WTC11 (cell line): ENCODE data around the gene NAA11. TPM values are rescaled to one million over a fixed set of nuclear protein-coding genes. Genes with fewer than 3 reads are reported as not detected.

Experiments used
- ATAC-seq: fragments of 200-7000 bp; cut with Tn5 transposase; 2 replicates; pipeline ENCODE4 v1.10.0; 2021; ENCODE audit warnings: mild to moderate bottlenecking, moderate library complexity
- CTCF ChIA-PET: fragments of 300-600 bp; sonication (Branson Sonifier 250); formaldehyde crosslinking; loops from one replicate; lab custom pipeline; 2021; ENCODE audit warnings: antibody characterized with exemption; lab: Charles Lee
- POLR2A ChIA-PET: fragments of 350-600 bp; sonication (Branson Sonifier 250); formaldehyde crosslinking; loops from one replicate; lab custom pipeline; 2021; ENCODE audit warnings: antibody characterized with exemption; lab: Charles Lee
- DNase-seq: peaks from one replicate; pipeline ENCODE4 v3.0.0; 2021; ENCODE audit warnings: low spot score
- H3K27ac Mint-ChIP-seq: 2 replicates; pipeline ENCODE4 v1.8.0; 2021; ENCODE audit warnings: mixed read lengths
- H3K27me3 Mint-ChIP-seq: 2 replicates; pipeline ENCODE4 v1.8.0; 2021; ENCODE audit warnings: low read depth, mild to moderate bottlenecking, moderate library complexity, mixed read lengths
- H3K36me3 Mint-ChIP-seq: 2 replicates; pipeline ENCODE4 v1.8.0; 2021; ENCODE audit warnings: mixed read lengths
- H3K4me1 Mint-ChIP-seq: 2 replicates; pipeline ENCODE4 v1.8.0; 2022; ENCODE audit warnings: mixed read lengths
- H3K4me3 Mint-ChIP-seq: 2 replicates; pipeline ENCODE4 v1.8.0; 2021; ENCODE audit warnings: mild to moderate bottlenecking, moderate library complexity, mixed read lengths
- H3K9me3 Mint-ChIP-seq: 2 replicates; pipeline ENCODE4 v1.8.0; 2021; ENCODE audit warnings: mixed read lengths
- AFF4 ChIP-seq: sonication (generic); formaldehyde crosslinking; IDR thresholded peaks from 2 replicates; pipeline ENCODE4 v1.8.1; 2023; ENCODE audit warnings: mild to moderate bottlenecking, missing genetic modification reagents, borderline replicate concordance
- CREB1 ChIP-seq: sonication (generic); formaldehyde crosslinking; IDR thresholded peaks from 2 replicates; pipeline ENCODE4 v1.8.0; 2023; ENCODE audit warnings: mild to moderate bottlenecking, missing genetic modification reagents
- E2F1 ChIP-seq: sonication (generic); formaldehyde crosslinking; IDR thresholded peaks from 2 replicates; pipeline ENCODE4 v1.8.0; 2022; ENCODE audit warnings: mild to moderate bottlenecking, missing genetic modification reagents
- FOXK1 ChIP-seq: sonication (generic); formaldehyde crosslinking; IDR thresholded peaks from 2 replicates; pipeline ENCODE4 v1.8.0; 2022; ENCODE audit warnings: mild to moderate bottlenecking, moderate library complexity, missing genetic modification reagents
- GABPB1 ChIP-seq: sonication (generic); formaldehyde crosslinking; IDR thresholded peaks from 2 replicates; pipeline ENCODE4 v1.8.1; 2023; ENCODE audit warnings: mild to moderate bottlenecking, missing genetic modification reagents
- HMGA2 ChIP-seq: fragments of 250-450 bp; sonication (Bioruptor Pico); IDR thresholded peaks from 2 replicates; pipeline ENCODE4 v1.4.0; 2021; ENCODE audit warnings: mild to moderate bottlenecking, moderate library complexity
- MYBL2 ChIP-seq: sonication (generic); formaldehyde crosslinking; IDR thresholded peaks from 2 replicates; pipeline ENCODE4 v1.8.1; 2023; ENCODE audit warnings: mild to moderate bottlenecking, moderate library complexity, missing genetic modification reagents
- NFATC4 ChIP-seq: fragments of 250-450 bp; sonication (Bioruptor Pico); IDR thresholded peaks from 2 replicates; pipeline ENCODE4 v1.9.0; 2021; ENCODE audit warnings: mild to moderate bottlenecking
- NFYB ChIP-seq: sonication (generic); formaldehyde crosslinking; conservative IDR thresholded peaks from 2 replicates; pipeline ENCODE4 v1.8.0; 2022; ENCODE audit warnings: low read depth, missing genetic modification reagents
- NR3C1 ChIP-seq: sonication (generic); formaldehyde crosslinking; conservative IDR thresholded peaks from 2 replicates; pipeline ENCODE4 v1.8.1; 2023; ENCODE audit warnings: low read depth, mild to moderate bottlenecking, missing genetic modification reagents
- SMAD4 ChIP-seq: sonication (generic); formaldehyde crosslinking; IDR thresholded peaks from 2 replicates; pipeline ENCODE4 v1.8.0; 2022; ENCODE audit warnings: mild to moderate bottlenecking, missing genetic modification reagents
- SOX15 ChIP-seq: fragments of 250-450 bp; sonication (Bioruptor Pico); IDR thresholded peaks from 2 replicates; pipeline ENCODE4 v1.9.0; 2021; ENCODE audit warnings: mild to moderate bottlenecking
- SP1 ChIP-seq: sonication (generic); formaldehyde crosslinking; conservative IDR thresholded peaks from 2 replicates; pipeline ENCODE4 v1.8.1; 2022; ENCODE audit warnings: missing genetic modification reagents
- ZMAT4 ChIP-seq: fragments of 250-450 bp; sonication (Bioruptor Pico); IDR thresholded peaks from 2 replicates; pipeline ENCODE4 v1.9.0; 2021; ENCODE audit warnings: mild to moderate bottlenecking
- total RNA-seq: library from RNA; stranded (reverse); gene quantifications from 3 replicates; pipeline ENCODE4 v1.2.3, GENCODE V29; 2021
- TF ChIP-seq, protein P1 (sequence below): sonication (generic); formaldehyde crosslinking; IDR thresholded peaks from 2 replicates; pipeline ENCODE4 v1.8.0; 2023; ENCODE audit warnings: missing genetic modification reagents, mild to moderate bottlenecking, borderline replicate concordance
- TF ChIP-seq, protein P2 (sequence below): sonication (generic); formaldehyde crosslinking; IDR thresholded peaks from 2 replicates; pipeline ENCODE4 v1.8.0; 2023; ENCODE audit warnings: missing genetic modification reagents
- TF ChIP-seq, protein P3 (sequence below): sonication (generic); formaldehyde crosslinking; IDR thresholded peaks from 2 replicates; pipeline ENCODE4 v1.8.0; 2023; ENCODE audit warnings: mild to moderate bottlenecking, missing genetic modification reagents
- TF ChIP-seq, protein P4 (sequence below): sonication (generic); formaldehyde crosslinking; IDR thresholded peaks from 2 replicates; pipeline ENCODE4 v1.8.1; 2023; ENCODE audit warnings: mild to moderate bottlenecking, missing genetic modification reagents, moderate library complexity

The NAA11 gene
- total RNA-seq, 1 experiment from 2014 or later, result not detected

DNA sequence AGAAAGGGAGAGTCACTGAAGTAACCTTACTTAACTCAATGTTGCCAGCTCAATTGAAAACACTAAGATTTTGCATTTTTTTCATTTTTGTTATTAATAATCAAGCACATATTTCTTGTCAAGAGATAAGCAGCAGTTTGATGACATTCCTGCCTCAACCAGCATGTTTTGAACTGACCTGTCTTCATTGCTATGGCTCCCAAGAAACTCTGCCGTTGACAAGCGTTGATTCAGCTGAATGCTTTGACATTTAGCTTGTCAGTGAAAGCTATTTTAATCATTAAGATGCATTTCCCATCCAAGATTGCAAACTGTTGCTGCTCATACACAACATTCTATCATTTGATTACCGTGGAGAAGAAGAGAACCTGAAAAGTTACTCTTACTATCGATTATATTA, 5.9 kb downstream of the NAA11 start:
- no peak for ATAC-seq
- no peaks in the 10 kb centered on the region for H3K36me3 Mint-ChIP-seq
- TF ChIP-seq, protein P1, sequence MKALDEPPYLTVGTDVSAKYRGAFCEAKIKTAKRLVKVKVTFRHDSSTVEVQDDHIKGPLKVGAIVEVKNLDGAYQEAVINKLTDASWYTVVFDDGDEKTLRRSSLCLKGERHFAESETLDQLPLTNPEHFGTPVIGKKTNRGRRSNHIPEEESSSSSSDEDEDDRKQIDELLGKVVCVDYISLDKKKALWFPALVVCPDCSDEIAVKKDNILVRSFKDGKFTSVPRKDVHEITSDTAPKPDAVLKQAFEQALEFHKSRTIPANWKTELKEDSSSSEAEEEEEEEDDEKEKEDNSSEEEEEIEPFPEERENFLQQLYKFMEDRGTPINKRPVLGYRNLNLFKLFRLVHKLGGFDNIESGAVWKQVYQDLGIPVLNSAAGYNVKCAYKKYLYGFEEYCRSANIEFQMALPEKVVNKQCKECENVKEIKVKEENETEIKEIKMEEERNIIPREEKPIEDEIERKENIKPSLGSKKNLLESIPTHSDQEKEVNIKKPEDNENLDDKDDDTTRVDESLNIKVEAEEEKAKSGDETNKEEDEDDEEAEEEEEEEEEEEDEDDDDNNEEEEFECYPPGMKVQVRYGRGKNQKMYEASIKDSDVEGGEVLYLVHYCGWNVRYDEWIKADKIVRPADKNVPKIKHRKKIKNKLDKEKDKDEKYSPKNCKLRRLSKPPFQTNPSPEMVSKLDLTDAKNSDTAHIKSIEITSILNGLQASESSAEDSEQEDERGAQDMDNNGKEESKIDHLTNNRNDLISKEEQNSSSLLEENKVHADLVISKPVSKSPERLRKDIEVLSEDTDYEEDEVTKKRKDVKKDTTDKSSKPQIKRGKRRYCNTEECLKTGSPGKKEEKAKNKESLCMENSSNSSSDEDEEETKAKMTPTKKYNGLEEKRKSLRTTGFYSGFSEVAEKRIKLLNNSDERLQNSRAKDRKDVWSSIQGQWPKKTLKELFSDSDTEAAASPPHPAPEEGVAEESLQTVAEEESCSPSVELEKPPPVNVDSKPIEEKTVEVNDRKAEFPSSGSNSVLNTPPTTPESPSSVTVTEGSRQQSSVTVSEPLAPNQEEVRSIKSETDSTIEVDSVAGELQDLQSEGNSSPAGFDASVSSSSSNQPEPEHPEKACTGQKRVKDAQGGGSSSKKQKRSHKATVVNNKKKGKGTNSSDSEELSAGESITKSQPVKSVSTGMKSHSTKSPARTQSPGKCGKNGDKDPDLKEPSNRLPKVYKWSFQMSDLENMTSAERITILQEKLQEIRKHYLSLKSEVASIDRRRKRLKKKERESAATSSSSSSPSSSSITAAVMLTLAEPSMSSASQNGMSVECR (CRISPR knock-in tag), result no peak
- TF ChIP-seq CREB1 (CRISPR knock-in tag) (no peak), NFYB (CRISPR knock-in tag) (no peak), MYBL2 (no peak), SOX15 (CRISPR knock-in tag) (no peak), E2F1 (no peak), GABPB1 (no peak)
- TF ChIP-seq, all 79 proteins: peak for 0
- H3K9me3 Mint-ChIP-seq, result peaks cover 4% of the 10 kb centered on the region; the same call in 1 of the 2 replicates
- H3K4me3 Mint-ChIP-seq, result no peak overlapping the region
- H3K4me1 Mint-ChIP-seq, result no peaks in the 10 kb centered on the region
- no peaks in the 10 kb centered on the region for H3K27me3 Mint-ChIP-seq
- POLR2A ChIA-PET, result interaction anchor here (0.5 kb wide), 1 partner anchor 32 kb away, joined by 3 read pairs; no protein-coding TSS in a partner anchor
- CTCF ChIA-PET, result no interaction called here
- H3K27ac Mint-ChIP-seq, result no peak overlapping the region
- DNase-seq, result no peak

- CTCF ChIA-PET, result no interaction called here
- Mint-ChIP-seq H3K27me3 (no peaks in the 10 kb centered on the region), H3K27ac (no peak overlapping the region), H3K36me3 (no peaks in the 10 kb centered on the region), H3K4me1 (no peaks in the 10 kb centered on the region), H3K9me3 (no peaks in the 10 kb centered on the region), H3K4me3 (no peak overlapping the region)
- no peak for TF ChIP-seq NFATC4 (CRISPR knock-in tag)
- no peak for TF ChIP-seq NR3C1 (CRISPR knock-in tag)
- TF ChIP-seq, protein P2, sequence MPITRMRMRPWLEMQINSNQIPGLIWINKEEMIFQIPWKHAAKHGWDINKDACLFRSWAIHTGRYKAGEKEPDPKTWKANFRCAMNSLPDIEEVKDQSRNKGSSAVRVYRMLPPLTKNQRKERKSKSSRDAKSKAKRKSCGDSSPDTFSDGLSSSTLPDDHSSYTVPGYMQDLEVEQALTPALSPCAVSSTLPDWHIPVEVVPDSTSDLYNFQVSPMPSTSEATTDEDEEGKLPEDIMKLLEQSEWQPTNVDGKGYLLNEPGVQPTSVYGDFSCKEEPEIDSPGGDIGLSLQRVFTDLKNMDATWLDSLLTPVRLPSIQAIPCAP (CRISPR knock-in tag), result no peak
- TF ChIP-seq SMAD4, result no peak
- no peak for TF ChIP-seq HMGA2 (CRISPR knock-in tag)
- no peak for TF ChIP-seq FOXK1
- TF ChIP-seq, protein P3, sequence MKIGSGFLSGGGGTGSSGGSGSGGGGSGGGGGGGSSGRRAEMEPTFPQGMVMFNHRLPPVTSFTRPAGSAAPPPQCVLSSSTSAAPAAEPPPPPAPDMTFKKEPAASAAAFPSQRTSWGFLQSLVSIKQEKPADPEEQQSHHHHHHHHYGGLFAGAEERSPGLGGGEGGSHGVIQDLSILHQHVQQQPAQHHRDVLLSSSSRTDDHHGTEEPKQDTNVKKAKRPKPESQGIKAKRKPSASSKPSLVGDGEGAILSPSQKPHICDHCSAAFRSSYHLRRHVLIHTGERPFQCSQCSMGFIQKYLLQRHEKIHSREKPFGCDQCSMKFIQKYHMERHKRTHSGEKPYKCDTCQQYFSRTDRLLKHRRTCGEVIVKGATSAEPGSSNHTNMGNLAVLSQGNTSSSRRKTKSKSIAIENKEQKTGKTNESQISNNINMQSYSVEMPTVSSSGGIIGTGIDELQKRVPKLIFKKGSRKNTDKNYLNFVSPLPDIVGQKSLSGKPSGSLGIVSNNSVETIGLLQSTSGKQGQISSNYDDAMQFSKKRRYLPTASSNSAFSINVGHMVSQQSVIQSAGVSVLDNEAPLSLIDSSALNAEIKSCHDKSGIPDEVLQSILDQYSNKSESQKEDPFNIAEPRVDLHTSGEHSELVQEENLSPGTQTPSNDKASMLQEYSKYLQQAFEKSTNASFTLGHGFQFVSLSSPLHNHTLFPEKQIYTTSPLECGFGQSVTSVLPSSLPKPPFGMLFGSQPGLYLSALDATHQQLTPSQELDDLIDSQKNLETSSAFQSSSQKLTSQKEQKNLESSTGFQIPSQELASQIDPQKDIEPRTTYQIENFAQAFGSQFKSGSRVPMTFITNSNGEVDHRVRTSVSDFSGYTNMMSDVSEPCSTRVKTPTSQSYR (CRISPR knock-in tag), result no peak
- ATAC-seq, result no peak
- POLR2A ChIA-PET, result no interaction called here
- no peak for DNase-seq
Observed at GRCh38 chr4:79317711-79318110, 8.2 kb downstream of the NAA11 start.

DNA sequence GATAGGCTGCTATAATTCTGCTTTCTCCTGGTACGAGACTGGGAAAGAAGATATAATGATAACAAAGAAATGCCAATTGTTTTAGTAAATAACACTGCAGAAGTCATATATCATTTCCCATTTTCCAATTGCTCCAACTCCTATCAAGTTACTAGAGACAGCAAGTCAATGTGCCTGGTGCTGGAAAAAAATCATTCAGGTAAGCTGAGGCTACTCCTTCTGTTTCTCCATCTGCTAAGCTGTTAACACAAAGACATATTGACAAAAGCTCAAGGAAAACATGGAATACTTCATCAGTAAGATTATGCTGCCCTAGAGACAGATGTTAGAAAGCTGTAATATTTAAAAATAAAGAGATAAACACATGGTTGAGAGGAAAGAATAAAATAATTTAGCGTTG, 10.0 kb downstream of the NAA11 start:
- H3K4me1 Mint-ChIP-seq, result no peaks in the 10 kb centered on the region
- TF ChIP-seq SP1 (CRISPR knock-in tag) (no peak), ZMAT4 (CRISPR knock-in tag) (no peak), NFYB (CRISPR knock-in tag) (no peak), NFATC4 (CRISPR knock-in tag) (no peak), AFF4 (CRISPR knock-in tag) (no peak)
- TF ChIP-seq, protein P4, sequence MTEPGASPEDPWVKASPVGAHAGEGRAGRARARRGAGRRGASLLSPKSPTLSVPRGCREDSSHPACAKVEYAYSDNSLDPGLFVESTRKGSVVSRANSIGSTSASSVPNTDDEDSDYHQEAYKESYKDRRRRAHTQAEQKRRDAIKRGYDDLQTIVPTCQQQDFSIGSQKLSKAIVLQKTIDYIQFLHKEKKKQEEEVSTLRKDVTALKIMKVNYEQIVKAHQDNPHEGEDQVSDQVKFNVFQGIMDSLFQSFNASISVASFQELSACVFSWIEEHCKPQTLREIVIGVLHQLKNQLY (CRISPR knock-in tag), result no peak

More for the DNA sequence above, 10.0 kb downstream of the NAA11 start:
- Mint-ChIP-seq H3K27ac (no peak overlapping the region), H3K36me3 (no peaks in the 10 kb centered on the region), H3K4me3 (no peak overlapping the region), H3K9me3 (no peaks in the 10 kb centered on the region), H3K27me3 (no peaks in the 10 kb centered on the region)
- DNase-seq (no peak), ATAC-seq (no peak)
- ChIA-PET POLR2A (no interaction called here), CTCF (no interaction called here)
